ENCODE results near the gene VTN. TPM values are rescaled to one million over a fixed set of nuclear protein-coding genes. Genes with fewer than 3 reads are reported as not detected.
"Not testable (repeated sequence)": the region's sequence is repeated elsewhere in the genome, so short reads cannot be mapped to it uniquely, and the experiment has no call there.

The VTN gene
- total RNA-seq, 1 experiment from 2014 or later, result 3.3 TPM

GRCh38 chr17:28339431-28339830 is 30.7 kb downstream of the VTN start:
- H3K36me3 ChIP-seq, result peaks cover 77% of the 10 kb centered on the region

GRCh38 chr17:28338769-28339212 is 31.3 kb downstream of the VTN start:
- not testable (repeated sequence) for H3K9me3 ChIP-seq, H3K4me3 ChIP-seq, DNase-seq, H3K27me3 ChIP-seq
- peaks cover 71% of the 10 kb centered on the region for H3K36me3 ChIP-seq

More at GRCh38 chr17:28339431-28339830, 30.7 kb downstream of the VTN start:
- no peak for DNase-seq
- Histone ChIP-seq H3K9me3 (no peaks in the 10 kb centered on the region), H3K27me3 (no peaks in the 10 kb centered on the region), H3K4me3 (no peak overlapping the region)

- Histone ChIP-seq H3K9me3 (no peaks in the 10 kb centered on the region), H3K4me3 (peak overlapping the region; percentile 11; the same call in 1 of the 2 replicates), H3K27me3 (no peaks in the 10 kb centered on the region), H3K36me3 (peaks cover 68% of the 10 kb centered on the region)
- DNase-seq, result peak; percentile 69
These were observed 31.9 kb downstream of the VTN start for GRCh38 chr17:28338056-28338768.

- Histone ChIP-seq H3K27me3 (no peaks in the 10 kb centered on the region), H3K9me3 (no peaks in the 10 kb centered on the region), H3K4me3 (peak overlapping the region; percentile 98), H3K36me3 (peaks cover 57% of the 10 kb centered on the region)
- DNase-seq, result peak; percentile 83
These were observed 33.9 kb downstream of the VTN start for GRCh38 chr17:28335959-28336871.

GRCh38 chr17:28335201-28335958 is 34.7 kb downstream of the VTN start, which contains the start of the genes IFT20 and TNFAIP1:
TSS of gene IFT20 (minus strand) at chr17:28335472. CDS start at chr17:28331985, 3,487 bp downstream.
TSS of gene TNFAIP1 (plus strand) at chr17:28335761. CDS start at chr17:28339522, 3,761 bp downstream.
- H3K9me3 ChIP-seq, result no peaks in the 10 kb centered on the region
- H3K36me3 ChIP-seq, result peaks cover 57% of the 10 kb centered on the region
- no peaks in the 10 kb centered on the region for H3K27me3 ChIP-seq
- H3K4me3 ChIP-seq, result peak within 1 kb of the TSS; percentile 98
- DNase-seq, result peak; percentile 100

GRCh38 chr17:28334666-28335200 is 35.4 kb downstream of the VTN start:
- H3K27me3 ChIP-seq, result no peaks in the 10 kb centered on the region
- no peak for DNase-seq
- peak overlapping the region; percentile 98 for H3K4me3 ChIP-seq
- H3K36me3 ChIP-seq, result peaks cover 51% of the 10 kb centered on the region
- no peaks in the 10 kb centered on the region for H3K9me3 ChIP-seq

- H3K27me3 ChIP-seq, result no peaks in the 10 kb centered on the region
- H3K4me3 ChIP-seq, result peak overlapping the region; percentile 98
- H3K9me3 ChIP-seq, result no peaks in the 10 kb centered on the region
- peaks cover 51% of the 10 kb centered on the region for H3K36me3 ChIP-seq
- DNase-seq, result no peak
These were observed 35.9 kb downstream of the VTN start for GRCh38 chr17:28334171-28334570.

- Histone ChIP-seq H3K4me3 (no peak overlapping the region), H3K36me3 (peaks cover 56% of the 10 kb centered on the region), H3K27me3 (no peaks in the 10 kb centered on the region), H3K9me3 (no peaks in the 10 kb centered on the region)
- DNase-seq, result no peak
These were observed 36.9 kb downstream of the VTN start for GRCh38 chr17:28333083-28333746.

- Histone ChIP-seq H3K9me3 (no peaks in the 10 kb centered on the region), H3K4me3 (no peak overlapping the region), H3K36me3 (peaks cover 56% of the 10 kb centered on the region), H3K27me3 (no peaks in the 10 kb centered on the region)
- DNase-seq, result no peak
These were observed 38.2 kb downstream of the VTN start for GRCh38 chr17:28331891-28332420.

- Histone ChIP-seq H3K27me3 (no peaks in the 10 kb centered on the region), H3K9me3 (no peaks in the 10 kb centered on the region), H3K4me3 (no peak overlapping the region), H3K36me3 (peaks cover 59% of the 10 kb centered on the region)
- DNase-seq, result no peak
These were observed 39.4 kb downstream of the VTN start for GRCh38 chr17:28330671-28331070.

- Histone ChIP-seq H3K4me3 (no peak overlapping the region), H3K9me3 (no peaks in the 10 kb centered on the region), H3K36me3 (peaks cover 67% of the 10 kb centered on the region), H3K27me3 (no peaks in the 10 kb centered on the region)
- no peak for DNase-seq
These were observed 41.8 kb downstream of the VTN start for GRCh38 chr17:28328325-28328724.

GRCh38 chr17:28327709-28328108 is 42.4 kb downstream of the VTN start:
- Histone ChIP-seq H3K9me3 (no peaks in the 10 kb centered on the region), H3K27me3 (no peaks in the 10 kb centered on the region), H3K36me3 (peaks cover 71% of the 10 kb centered on the region), H3K4me3 (no peak overlapping the region)
- no peak for DNase-seq

- Histone ChIP-seq H3K9me3 (no peaks in the 10 kb centered on the region), H3K4me3 (no peak overlapping the region), H3K36me3 (peaks cover 77% of the 10 kb centered on the region), H3K27me3 (no peaks in the 10 kb centered on the region)
- DNase-seq, result no peak
These were observed 43.0 kb downstream of the VTN start for GRCh38 chr17:28327031-28327607.

- Histone ChIP-seq H3K36me3 (peaks cover 73% of the 10 kb centered on the region), H3K9me3 (no peaks in the 10 kb centered on the region), H3K27me3 (no peaks in the 10 kb centered on the region), H3K4me3 (no peak overlapping the region)
- no peak for DNase-seq
These were observed 44.0 kb downstream of the VTN start for GRCh38 chr17:28326114-28326513.

- no peaks in the 10 kb centered on the region for H3K27me3 ChIP-seq
- DNase-seq, result no peak
- no peaks in the 10 kb centered on the region for H3K9me3 ChIP-seq
- H3K4me3 ChIP-seq, result no peak overlapping the region
- peaks cover 73% of the 10 kb centered on the region for H3K36me3 ChIP-seq
These were observed 44.9 kb downstream of the VTN start for GRCh38 chr17:28325211-28325610.

Data from MG63 (cell line).